Measurements from ENCODE around the gene CSF3R. TPM values are rescaled to one million over a fixed set of nuclear protein-coding genes. Genes with fewer than 3 reads are reported as not detected.

CSF3R gene
- total and polyA plus RNA-seq, 2 of the 4 experiments (the other 2 are of a cell fraction) = not detected

DNA sequence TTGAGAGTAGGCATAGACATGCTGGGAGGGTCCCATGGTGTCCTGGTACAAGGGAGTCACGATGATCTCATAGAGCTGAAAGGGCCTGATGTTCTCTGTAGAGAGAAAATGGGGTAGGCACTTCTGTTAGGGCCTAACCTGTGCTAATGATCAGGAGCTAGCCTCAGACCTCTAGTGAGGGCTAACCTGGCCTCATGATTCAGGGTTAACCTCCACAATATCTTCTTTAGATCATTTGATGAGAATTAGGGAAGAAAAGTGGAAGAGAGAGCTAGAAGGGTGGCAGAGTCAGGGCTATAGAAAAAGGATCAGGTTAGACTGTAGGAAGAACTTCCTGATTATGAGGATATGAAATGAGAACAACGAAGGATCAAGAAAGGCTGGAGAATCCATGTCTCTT lies 13.6 kb downstream of the CSF3R start:
- Histone ChIP-seq H3K36me3 (ENCODE audit: control insufficient read depth, insufficient read depth, low read length) (no peaks in the 10 kb centered on the region), H3K56ac (ENCODE audit: extremely low read depth, insufficient read depth, low read length) (no peak overlapping the region), H2BK15ac (ENCODE audit: low read depth, low read length) (no peak overlapping the region), H3K9me1 (ENCODE audit: insufficient read depth, low read length) (peaks cover 3% of the 10 kb centered on the region; the same call in 1 of the 2 replicates), H3K14ac (replicated peaks; ENCODE audit: low read depth, low read length) (no peak overlapping the region), H3K18ac (ENCODE audit: low read depth, low read length) (no peak overlapping the region), H2AK5ac (ENCODE audit: low read depth, low read length) (no peak overlapping the region), H3K4me1 (ENCODE audit: control insufficient read depth, insufficient read depth, low read length) (peaks cover 3% of the 10 kb centered on the region), H2BK5ac (ENCODE audit: low read depth, low read length, poor library complexity, severe bottlenecking) (no peak overlapping the region), H3K23ac (ENCODE audit: low read depth, low read length) (no peak overlapping the region), H3K9me3 (ENCODE audit: control insufficient read depth, insufficient read depth, low read length) (no peaks in the 10 kb centered on the region), H3K9ac (ENCODE audit: low read depth, low read length) (no peak overlapping the region), H4K5ac (ENCODE audit: low read depth, low read length) (no peak overlapping the region), H3K4me3 (ENCODE audit: insufficient read depth, low read depth, low read length) (no peak overlapping the region), H4K20me1 (ENCODE audit: insufficient read depth, low read length) (no peaks in the 10 kb centered on the region), H3K27me3 (ENCODE audit: control insufficient read depth, insufficient read depth, low read length) (peaks cover 14% of the 10 kb centered on the region), H4K91ac (ENCODE audit: insufficient read depth, low read depth, low read length) (no peak overlapping the region), H4K8ac (ENCODE audit: low read depth in 2 of 2, low read length in 2 of 2) (no peak overlapping the region), H2AK9ac (replicated peaks; ENCODE audit: low read depth, low read length, poor library complexity) (no peak overlapping the region), H3K4ac (ENCODE audit: low read depth, low read length) (no peak overlapping the region), H2BK20ac (ENCODE audit: low read depth, low read length) (no peak overlapping the region), H3K79me1 (ENCODE audit: low read depth in 1 of 2, low read length in 2 of 2) (no peaks in the 10 kb centered on the region), H3K27ac (ENCODE audit: insufficient read depth, low read length) (no peak overlapping the region), H2AFZ (replicated peaks; ENCODE audit: low read length, poor library complexity) (no peak overlapping the region), H2BK120ac (ENCODE audit: low read depth, low read length) (no peak overlapping the region), H3K4me2 (ENCODE audit: low read depth, low read length) (no peak overlapping the region)
- ATAC-seq (ENCODE audit: low read depth) (no peak), DNase-seq (no peak)
- dilution Hi-C loops (cut with HindIII; ENCODE audit: low sequenced_read_pairs, unreplicated experiment) (no loop called here), intact Hi-C loops (cut with micrococcal nuclease) (no loop called here), in situ Hi-C loops (cut with MboI; ENCODE audit: low sequenced_read_pairs) (loop anchor here (25.0 kb wide), 1 partner anchor 1543 kb away; the partner anchor contains the start of genes FHL3 and UTP11)
- ChIA-PET POLR2A (ENCODE audit: unreplicated experiment) (no interaction called here), CTCF (no interaction called here)
- no TSS peak for BruUV-seq (replicated peaks)
- no peak for TF ChIP-seq RCOR1 (IDR thresholded peaks at IDR 0.05; ENCODE audit: insufficient replicate concordance, low read length)
- TF ChIP-seq CTCF (conservative IDR thresholded peaks at IDR 0.05; ENCODE audit: low read depth, low read length) = no peak
- WGBS, 2 experiments (ENCODE audit: extremely low coverage in 2 of 2, insufficient read length in 1 of 2) = 0% methylated on average over 1 of the region's 2 CpGs; no CpG with 5 or more reads in 1 of the 2 experiments

Data from IMR-90 (cell line).